Liver (tissue), 9 donors: ENCODE data around the gene THSD7B. TPM values are rescaled to one million over a fixed set of nuclear protein-coding genes. Genes with fewer than 3 reads are reported as not detected.

ENCODE experiments used
- DNase-seq: peaks from one replicate; pipeline ENCODE4 v3.0.0-alpha.2; 2017; ENCODE audit warnings: low spot score
- H3K27ac ChIP-seq, 2 donors: one replicate each; pipeline ENCODE4 v1.7.0; 2013; ENCODE audit warnings: inconsistent platforms in 2 of 2, low read length in 2 of 2, control low read depth in 1 of 2, low read depth in 1 of 2, mild to moderate bottlenecking in 1 of 2
- H3K27me3 ChIP-seq, 4 donors: one replicate each; pipeline versions ENCODE4 v1.6.1 to v1.7.0; 2013; ENCODE audit warnings: low read length in 3 of 4, inconsistent platforms in 1 of 4, mild to moderate bottlenecking in 1 of 4, moderate library complexity in 1 of 4; ENCODE audit not compliant: control insufficient read depth in 4 of 4, insufficient read depth in 4 of 4
- H3K36me3 ChIP-seq, 4 donors: one replicate each; pipeline versions ENCODE4 v1.6.1 to v1.7.0; 2013; ENCODE audit warnings: low read length in 3 of 4, mild to moderate bottlenecking in 3 of 4, low read depth in 1 of 4, moderate library complexity in 1 of 4; ENCODE audit not compliant: control insufficient read depth in 4 of 4, insufficient read depth in 3 of 4
- H3K4me1 ChIP-seq, 4 donors: one replicate each; pipeline versions ENCODE4 v1.6.1 to v1.7.0; 2013; ENCODE audit warnings: low read length in 3 of 4, mild to moderate bottlenecking in 3 of 4, moderate library complexity in 1 of 4; ENCODE audit not compliant: control insufficient read depth in 4 of 4, insufficient read depth in 4 of 4
- H3K4me3 ChIP-seq, 3 donors: one replicate each; pipeline versions ENCODE4 v1.6.1 to v1.7.0; 2013; ENCODE audit warnings: low read length in 3 of 3, control low read depth in 1 of 3, low read depth in 1 of 3, mild to moderate bottlenecking in 1 of 3
- H3K9ac ChIP-seq, 2 donors: one replicate each; pipeline ENCODE4 v1.7.0; 2013; ENCODE audit warnings: low read length in 2 of 2, mild to moderate bottlenecking in 2 of 2, moderate library complexity in 2 of 2, control low read depth in 1 of 2, low read depth in 1 of 2
- H3K9me3 ChIP-seq, 4 donors: one replicate each; pipeline versions ENCODE4 v1.6.1 to v1.7.0; 2013; ENCODE audit warnings: low read length in 3 of 4; ENCODE audit not compliant: control insufficient read depth in 4 of 4
- EGR1 ChIP-seq, 2 donors: IDR thresholded peaks; 2 replicates each; pipeline ENCODE4 v1.6.1; 2016 to 2018; ENCODE audit warnings: antibody characterized with exemption in 2 of 2, low read depth in 2 of 2
- FOXA1 ChIP-seq: IDR thresholded peaks from 2 replicates; pipeline ENCODE4 v1.6.1; 2016; ENCODE audit warnings: antibody characterized with exemption
- FOXA2 ChIP-seq: IDR thresholded peaks from 2 replicates; pipeline ENCODE4 v1.6.1; 2016; ENCODE audit warnings: antibody characterized with exemption
- GABPA ChIP-seq, 2 donors: IDR thresholded peaks in 1 of 2; conservative IDR thresholded peaks in 1 of 2; 2 replicates each; pipeline ENCODE4 v1.6.1; 2016; ENCODE audit warnings: antibody characterized with exemption in 2 of 2, mild to moderate bottlenecking in 1 of 2, moderate library complexity in 1 of 2
- HNF4A ChIP-seq, 2 donors: conservative IDR thresholded peaks; 2 replicates each; pipeline ENCODE4 v1.6.1; 2016; ENCODE audit warnings: antibody characterized with exemption in 2 of 2, mild to moderate bottlenecking in 2 of 2
- HNF4G ChIP-seq: IDR thresholded peaks from 2 replicates; pipeline ENCODE4 v1.6.1; 2016; ENCODE audit warnings: antibody characterized with exemption
- JUND ChIP-seq, 2 donors: IDR thresholded peaks; 2 replicates each; pipeline ENCODE4 v1.6.1; 2016; ENCODE audit warnings: antibody characterized with exemption in 2 of 2
- NR2F2 ChIP-seq: IDR thresholded peaks from 2 replicates; pipeline ENCODE4 v1.6.1; 2016; ENCODE audit warnings: antibody characterized with exemption
- RAD21 ChIP-seq, 2 donors: IDR thresholded peaks; 2 replicates each; pipeline ENCODE4 v1.6.1; 2016; ENCODE audit warnings: antibody characterized with exemption in 2 of 2, mild to moderate bottlenecking in 2 of 2
- RXRA ChIP-seq, 2 donors: IDR thresholded peaks; 2 replicates each; pipeline ENCODE4 v1.6.1; 2017 to 2018; ENCODE audit warnings: antibody characterized with exemption in 2 of 2, mild to moderate bottlenecking in 1 of 2
- SP1 ChIP-seq: IDR thresholded peaks from 2 replicates; pipeline ENCODE4 v1.6.1; 2018; ENCODE audit warnings: antibody characterized with exemption, mild to moderate bottlenecking
- TAF1 ChIP-seq: conservative IDR thresholded peaks from 2 replicates; pipeline ENCODE4 v1.6.1; 2016; ENCODE audit warnings: antibody characterized with exemption, mild to moderate bottlenecking
- YY1 ChIP-seq: IDR thresholded peaks from 2 replicates; pipeline ENCODE4 v1.6.1; 2016; ENCODE audit warnings: antibody characterized with exemption, mild to moderate bottlenecking
- WGBS: extraction: QIAGEN DNeasy Blood & Tissue Kit; methylation state at CpG from one replicate; pipeline ENCODE4 v1.1.7; 2013; 5-methylcytosine and 5-hydroxymethylcytosine counted together
- polyA plus RNA-seq, 2 donors: library from polyadenylated mRNA; stranded (reverse) in 1 of 2; unstranded in 1 of 2; fragments of 200-250 nt in 1 of 2; fragments of >200 nt in 1 of 2; fragmentation: Nextera tagmentation in 1 of 2; extraction: Ambion mirVana in 1 of 2; gene quantifications; one replicate each; pipeline versions ENCODE4 v1.2.1 to v1.2.3, GENCODE V29; 2013 to 2015
- total RNA-seq, 2 donors: library from RNA; depleted of rRNA; stranded (reverse); fragments of >200 nt; gene quantifications; one replicate each; pipeline ENCODE4 v1.2.3, GENCODE V29; 2014
- TF ChIP-seq, protein P1 (sequence below): IDR thresholded peaks from 2 replicates; pipeline ENCODE4 v1.6.1; 2016; ENCODE audit warnings: antibody characterized with exemption
- TF ChIP-seq, protein P2 (sequence below): IDR thresholded peaks from 2 replicates; pipeline ENCODE4 v1.6.1; 2016; ENCODE audit warnings: antibody characterized with exemption
- TF ChIP-seq, protein P3 (sequence below): fragments of 150-350 bp; IDR thresholded peaks from 2 replicates; pipeline ENCODE4 v1.5.1; 2017; ENCODE audit warnings: improper control_type of control experiment, low read depth, low read length; ENCODE audit not compliant: missing input control
- TF ChIP-seq, protein P4 (sequence below): IDR thresholded peaks from 2 replicates; pipeline ENCODE4 v1.6.1; 2016; ENCODE audit warnings: antibody characterized with exemption
- TF ChIP-seq, protein P5 (sequence below): IDR thresholded peaks from 2 replicates; pipeline ENCODE4 v1.6.1; 2016; ENCODE audit warnings: antibody characterized with exemption, mild to moderate bottlenecking
- donor health status: healthy.
- donor health status: healthy.
- donor health status: healthy.
- donor health status: healthy.
- donor health status: healthy.

THSD7B gene
- total and polyA plus RNA-seq, 4 donors: 0.01 to 0.75 (median 0.42) TPM; not detected in 1

DNA sequence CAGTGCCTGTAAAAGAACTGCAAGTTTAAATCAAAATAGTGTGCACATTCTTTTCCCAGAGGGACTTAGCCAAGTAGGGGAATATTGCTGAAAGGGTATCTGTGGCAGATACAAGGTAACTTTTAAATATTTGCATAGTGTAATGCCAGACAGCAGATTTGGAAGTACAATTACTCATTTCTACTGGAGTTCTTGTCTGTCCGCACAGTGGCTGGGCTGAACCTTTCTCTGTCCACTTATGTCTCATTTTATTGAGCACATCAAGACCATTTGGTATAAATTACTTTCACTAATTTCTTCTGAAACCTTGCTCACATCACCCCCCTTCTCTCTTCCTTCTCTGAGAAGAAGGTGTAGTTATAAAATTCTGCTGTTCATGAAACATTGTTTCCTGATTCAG, 271.3 kb downstream of the THSD7B start:
- Histone ChIP-seq H3K4me3 (no peak overlapping the region), H3K27me3 (no peaks in the 10 kb centered on the region), H3K9me3 (no peaks in the 10 kb centered on the region), H3K9ac (no peak overlapping the region), H3K36me3 (no peaks in the 10 kb centered on the region), H3K27ac (no peak overlapping the region), H3K4me1 (no peaks in the 10 kb centered on the region)
- no peak for DNase-seq
- 95% methylated on average over 1 of the region's 1 CpG for WGBS
- TF ChIP-seq NR2F2: no peak
- TF ChIP-seq TAF1: no peak
- TF ChIP-seq, protein P1, sequence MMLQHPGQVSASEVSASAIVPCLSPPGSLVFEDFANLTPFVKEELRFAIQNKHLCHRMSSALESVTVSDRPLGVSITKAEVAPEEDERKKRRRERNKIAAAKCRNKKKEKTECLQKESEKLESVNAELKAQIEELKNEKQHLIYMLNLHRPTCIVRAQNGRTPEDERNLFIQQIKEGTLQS: no peak
- TF ChIP-seq FOXA2: no peak
- TF ChIP-seq, protein P2, sequence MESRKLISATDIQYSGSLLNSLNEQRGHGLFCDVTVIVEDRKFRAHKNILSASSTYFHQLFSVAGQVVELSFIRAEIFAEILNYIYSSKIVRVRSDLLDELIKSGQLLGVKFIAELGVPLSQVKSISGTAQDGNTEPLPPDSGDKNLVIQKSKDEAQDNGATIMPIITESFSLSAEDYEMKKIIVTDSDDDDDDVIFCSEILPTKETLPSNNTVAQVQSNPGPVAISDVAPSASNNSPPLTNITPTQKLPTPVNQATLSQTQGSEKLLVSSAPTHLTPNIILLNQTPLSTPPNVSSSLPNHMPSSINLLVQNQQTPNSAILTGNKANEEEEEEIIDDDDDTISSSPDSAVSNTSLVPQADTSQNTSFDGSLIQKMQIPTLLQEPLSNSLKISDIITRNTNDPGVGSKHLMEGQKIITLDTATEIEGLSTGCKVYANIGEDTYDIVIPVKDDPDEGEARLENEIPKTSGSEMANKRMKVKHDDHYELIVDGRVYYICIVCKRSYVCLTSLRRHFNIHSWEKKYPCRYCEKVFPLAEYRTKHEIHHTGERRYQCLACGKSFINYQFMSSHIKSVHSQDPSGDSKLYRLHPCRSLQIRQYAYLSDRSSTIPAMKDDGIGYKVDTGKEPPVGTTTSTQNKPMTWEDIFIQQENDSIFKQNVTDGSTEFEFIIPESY: no peak
- TF ChIP-seq, protein P3, sequence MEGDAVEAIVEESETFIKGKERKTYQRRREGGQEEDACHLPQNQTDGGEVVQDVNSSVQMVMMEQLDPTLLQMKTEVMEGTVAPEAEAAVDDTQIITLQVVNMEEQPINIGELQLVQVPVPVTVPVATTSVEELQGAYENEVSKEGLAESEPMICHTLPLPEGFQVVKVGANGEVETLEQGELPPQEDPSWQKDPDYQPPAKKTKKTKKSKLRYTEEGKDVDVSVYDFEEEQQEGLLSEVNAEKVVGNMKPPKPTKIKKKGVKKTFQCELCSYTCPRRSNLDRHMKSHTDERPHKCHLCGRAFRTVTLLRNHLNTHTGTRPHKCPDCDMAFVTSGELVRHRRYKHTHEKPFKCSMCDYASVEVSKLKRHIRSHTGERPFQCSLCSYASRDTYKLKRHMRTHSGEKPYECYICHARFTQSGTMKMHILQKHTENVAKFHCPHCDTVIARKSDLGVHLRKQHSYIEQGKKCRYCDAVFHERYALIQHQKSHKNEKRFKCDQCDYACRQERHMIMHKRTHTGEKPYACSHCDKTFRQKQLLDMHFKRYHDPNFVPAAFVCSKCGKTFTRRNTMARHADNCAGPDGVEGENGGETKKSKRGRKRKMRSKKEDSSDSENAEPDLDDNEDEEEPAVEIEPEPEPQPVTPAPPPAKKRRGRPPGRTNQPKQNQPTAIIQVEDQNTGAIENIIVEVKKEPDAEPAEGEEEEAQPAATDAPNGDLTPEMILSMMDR: no peak
- TF ChIP-seq YY1: no peak
- no peak for TF ChIP-seq EGR1 (IDR thresholded peaks at IDR 0.05; ENCODE audit: low read depth in 2 of 2)
- TF ChIP-seq, protein P4, sequence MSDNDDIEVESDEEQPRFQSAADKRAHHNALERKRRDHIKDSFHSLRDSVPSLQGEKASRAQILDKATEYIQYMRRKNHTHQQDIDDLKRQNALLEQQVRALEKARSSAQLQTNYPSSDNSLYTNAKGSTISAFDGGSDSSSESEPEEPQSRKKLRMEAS: no peak
- TF ChIP-seq, protein P5, sequence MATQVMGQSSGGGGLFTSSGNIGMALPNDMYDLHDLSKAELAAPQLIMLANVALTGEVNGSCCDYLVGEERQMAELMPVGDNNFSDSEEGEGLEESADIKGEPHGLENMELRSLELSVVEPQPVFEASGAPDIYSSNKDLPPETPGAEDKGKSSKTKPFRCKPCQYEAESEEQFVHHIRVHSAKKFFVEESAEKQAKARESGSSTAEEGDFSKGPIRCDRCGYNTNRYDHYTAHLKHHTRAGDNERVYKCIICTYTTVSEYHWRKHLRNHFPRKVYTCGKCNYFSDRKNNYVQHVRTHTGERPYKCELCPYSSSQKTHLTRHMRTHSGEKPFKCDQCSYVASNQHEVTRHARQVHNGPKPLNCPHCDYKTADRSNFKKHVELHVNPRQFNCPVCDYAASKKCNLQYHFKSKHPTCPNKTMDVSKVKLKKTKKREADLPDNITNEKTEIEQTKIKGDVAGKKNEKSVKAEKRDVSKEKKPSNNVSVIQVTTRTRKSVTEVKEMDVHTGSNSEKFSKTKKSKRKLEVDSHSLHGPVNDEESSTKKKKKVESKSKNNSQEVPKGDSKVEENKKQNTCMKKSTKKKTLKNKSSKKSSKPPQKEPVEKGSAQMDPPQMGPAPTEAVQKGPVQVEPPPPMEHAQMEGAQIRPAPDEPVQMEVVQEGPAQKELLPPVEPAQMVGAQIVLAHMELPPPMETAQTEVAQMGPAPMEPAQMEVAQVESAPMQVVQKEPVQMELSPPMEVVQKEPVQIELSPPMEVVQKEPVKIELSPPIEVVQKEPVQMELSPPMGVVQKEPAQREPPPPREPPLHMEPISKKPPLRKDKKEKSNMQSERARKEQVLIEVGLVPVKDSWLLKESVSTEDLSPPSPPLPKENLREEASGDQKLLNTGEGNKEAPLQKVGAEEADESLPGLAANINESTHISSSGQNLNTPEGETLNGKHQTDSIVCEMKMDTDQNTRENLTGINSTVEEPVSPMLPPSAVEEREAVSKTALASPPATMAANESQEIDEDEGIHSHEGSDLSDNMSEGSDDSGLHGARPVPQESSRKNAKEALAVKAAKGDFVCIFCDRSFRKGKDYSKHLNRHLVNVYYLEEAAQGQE: no peak
- TF ChIP-seq RXRA (IDR thresholded peaks at IDR 0.05): no peak
- TF ChIP-seq HNF4G: no peak
- no peak for TF ChIP-seq GABPA (IDR thresholded peaks at IDR 0.05 in 1 of 2, conservative IDR thresholded peaks at IDR 0.05 in 1 of 2)
- TF ChIP-seq SP1: no peak
- TF ChIP-seq FOXA1: no peak
- no peak for TF ChIP-seq JUND (IDR thresholded peaks at IDR 0.05)
- TF ChIP-seq RAD21 (IDR thresholded peaks at IDR 0.05): no peak
- no peak for TF ChIP-seq HNF4A (conservative IDR thresholded peaks at IDR 0.05)
